DMS153 (cell line): ENCODE data around the gene TNFRSF18.

ENCODE experiments used
- DNase-seq: peaks from one replicate; lab custom pipeline; 2025; lab: John Stamatoyannopoulos, UW

Gene TNFRSF18

GRCh38 chr1:1164701-1165451 is 41.5 kb downstream of the TNFRSF18 start:
- DNase-seq = no peak

GRCh38 chr1:1164361-1164700 is 42.1 kb downstream of the TNFRSF18 start:
- DNase-seq = no peak

- no peak for DNase-seq
These were observed 42.8 kb downstream of the TNFRSF18 start for GRCh38 chr1:1163538-1164070.

GRCh38 chr1:1162597-1163537 is 43.5 kb downstream of the TNFRSF18 start:
- DNase-seq = peak; percentile 100

- DNase-seq = peak; percentile 25
These were observed 44.7 kb downstream of the TNFRSF18 start for GRCh38 chr1:1161683-1162079.

GRCh38 chr1:1161078-1161682 is 45.2 kb downstream of the TNFRSF18 start:
- DNase-seq = no peak

- no peak for DNase-seq
These were observed 46.0 kb downstream of the TNFRSF18 start for GRCh38 chr1:1160281-1160930.

- peak; percentile 83 for DNase-seq
These were observed 48.3 kb downstream of the TNFRSF18 start for GRCh38 chr1:1157914-1158710.

GRCh38 chr1:1157426-1157913 is 48.9 kb downstream of the TNFRSF18 start:
- peak; percentile 98 for DNase-seq

GRCh38 chr1:1157033-1157365 is 49.4 kb downstream of the TNFRSF18 start:
- DNase-seq = no peak

GRCh38 chr1:1156140-1157032 is 50.0 kb downstream of the TNFRSF18 start:
- no peak for DNase-seq

GRCh38 chr1:1155258-1155657 is 51.1 kb downstream of the TNFRSF18 start:
- DNase-seq = no peak

GRCh38 chr1:1153874-1154273 is 52.5 kb downstream of the TNFRSF18 start:
- no peak for DNase-seq
